ENCODE measurements around the gene POLL. TPM values are rescaled to one million over a fixed set of nuclear protein-coding genes. Genes with fewer than 3 reads are reported as not detected.
"Not testable (repeated sequence)": the region's sequence is repeated elsewhere in the genome, so short reads cannot be mapped to it uniquely, and the experiment has no call there.

Gene POLL
- polyA plus RNA-seq, 4 donors, result 25.1 to 43.3 (median 33.3) TPM

- no peak for DNase-seq (ENCODE audit: low read depth in 4 of 4, low spot score in 3 of 4)
Measured at GRCh38 chr10:101612086-101612485, 24.0 kb upstream of the POLL start.

- DNase-seq (ENCODE audit: low read depth in 4 of 4, low spot score in 3 of 4), result no peak
Measured at GRCh38 chr10:101611096-101611905, 23.2 kb upstream of the POLL start.

GRCh38 chr10:101609481-101609880 is 21.4 kb upstream of the POLL start:
- no peak for DNase-seq (ENCODE audit: low read depth in 4 of 4, low spot score in 3 of 4)

GRCh38 chr10:101607124-101607523 is 19.1 kb upstream of the POLL start:
- DNase-seq (ENCODE audit: low read depth in 4 of 4, low spot score in 3 of 4), result no peak

- peak in 2 of 4 donors; percentile 65 to 70 for DNase-seq (ENCODE audit: low read depth in 4 of 4, low spot score in 3 of 4)
Measured at GRCh38 chr10:101602761-101603398, 14.8 kb upstream of the POLL start.

GRCh38 chr10:101601541-101601940 is 13.5 kb upstream of the POLL start:
- no peak for DNase-seq (ENCODE audit: low read depth in 4 of 4, low spot score in 3 of 4)

GRCh38 chr10:101597091-101597900 is 9.2 kb upstream of the POLL start:
- DNase-seq (ENCODE audit: low read depth in 4 of 4, low spot score in 3 of 4), result no peak

- peak in 1 of 4 donors; percentile 18 for DNase-seq (ENCODE audit: low read depth in 4 of 4, low spot score in 3 of 4)
Measured at GRCh38 chr10:101595591-101596433, 7.8 kb upstream of the POLL start.

- DNase-seq (ENCODE audit: low read depth in 4 of 4, low spot score in 3 of 4), result not testable (repeated sequence)
Measured at GRCh38 chr10:101593331-101593730, 5.3 kb upstream of the POLL start.

- no peak for DNase-seq (ENCODE audit: low read depth in 4 of 4, low spot score in 3 of 4)
Measured at GRCh38 chr10:101588879-101589278, 822 bp upstream of the POLL start.

GRCh38 chr10:101585841-101586240 is 2.2 kb downstream of the POLL start:
- no peak for DNase-seq (ENCODE audit: low read depth in 4 of 4, low spot score in 3 of 4)

- no peak for DNase-seq (ENCODE audit: low read depth in 4 of 4, low spot score in 3 of 4)
Measured at GRCh38 chr10:101580486-101581399, 7.3 kb downstream of the POLL start.

GRCh38 chr10:101579516-101579870 is 8.6 kb downstream of the POLL start:
- DNase-seq (ENCODE audit: low read depth in 4 of 4, low spot score in 3 of 4), result no peak

GRCh38 chr10:101578803-101579515 is 9.1 kb downstream of the POLL start:
- no peak for DNase-seq (ENCODE audit: low read depth in 4 of 4, low spot score in 3 of 4)

- no peak for DNase-seq (ENCODE audit: low read depth in 4 of 4, low spot score in 3 of 4)
Measured at GRCh38 chr10:101578192-101578591, 9.9 kb downstream of the POLL start.

- DNase-seq (ENCODE audit: low read depth in 4 of 4, low spot score in 3 of 4), result no peak
Measured at GRCh38 chr10:101577121-101577871, 10.8 kb downstream of the POLL start.

GRCh38 chr10:101576211-101576863 is 11.7 kb downstream of the POLL start:
- no peak for DNase-seq (ENCODE audit: low read depth in 4 of 4, low spot score in 3 of 4)
